Activated T-cell treated with anti-CD3 and anti-CD28 coated beads, Interleukin-2, amount 50 U/mL, for 24 hours (primary cell): ENCODE measurements around the gene APBA1.

ENCODE experiments used
- DNase-seq: peaks from one replicate; pipeline ENCODE4 v3.0.0-alpha.2; 2020
- H3K27ac Mint-ChIP-seq: 2 replicates; pipeline ENCODE4 v1.8.0; 2020; ENCODE audit warnings: mild to moderate bottlenecking, mixed read lengths
- H3K27me3 Mint-ChIP-seq: 2 replicates; pipeline ENCODE4 v1.8.0; 2020; ENCODE audit warnings: mixed read lengths
- H3K36me3 Mint-ChIP-seq: 2 replicates; pipeline ENCODE4 v1.8.0; 2020; ENCODE audit warnings: low read depth, mixed read lengths
- H3K4me1 Mint-ChIP-seq: 2 replicates; pipeline ENCODE4 v1.8.0; 2020; ENCODE audit warnings: low read depth, mixed read lengths
- H3K4me3 Mint-ChIP-seq: 2 replicates; pipeline ENCODE4 v1.8.0; 2020; ENCODE audit warnings: mild to moderate bottlenecking, moderate library complexity, mixed read lengths
- H3K9me3 Mint-ChIP-seq: 2 replicates; pipeline ENCODE4 v1.8.0; 2020; ENCODE audit warnings: mixed read lengths

Gene APBA1

GRCh38 chr9:69583645-69584234 lies 88.4 kb downstream of the APBA1 start:
- no peaks in the 10 kb centered on the region for H3K36me3 Mint-ChIP-seq
- H3K27ac Mint-ChIP-seq: no peak overlapping the region
- no peaks in the 10 kb centered on the region for H3K9me3 Mint-ChIP-seq
- H3K4me1 Mint-ChIP-seq: no peaks in the 10 kb centered on the region
- DNase-seq: no peak
- H3K4me3 Mint-ChIP-seq: no peak overlapping the region
- H3K27me3 Mint-ChIP-seq: peaks cover 8% of the 10 kb centered on the region

DNA sequence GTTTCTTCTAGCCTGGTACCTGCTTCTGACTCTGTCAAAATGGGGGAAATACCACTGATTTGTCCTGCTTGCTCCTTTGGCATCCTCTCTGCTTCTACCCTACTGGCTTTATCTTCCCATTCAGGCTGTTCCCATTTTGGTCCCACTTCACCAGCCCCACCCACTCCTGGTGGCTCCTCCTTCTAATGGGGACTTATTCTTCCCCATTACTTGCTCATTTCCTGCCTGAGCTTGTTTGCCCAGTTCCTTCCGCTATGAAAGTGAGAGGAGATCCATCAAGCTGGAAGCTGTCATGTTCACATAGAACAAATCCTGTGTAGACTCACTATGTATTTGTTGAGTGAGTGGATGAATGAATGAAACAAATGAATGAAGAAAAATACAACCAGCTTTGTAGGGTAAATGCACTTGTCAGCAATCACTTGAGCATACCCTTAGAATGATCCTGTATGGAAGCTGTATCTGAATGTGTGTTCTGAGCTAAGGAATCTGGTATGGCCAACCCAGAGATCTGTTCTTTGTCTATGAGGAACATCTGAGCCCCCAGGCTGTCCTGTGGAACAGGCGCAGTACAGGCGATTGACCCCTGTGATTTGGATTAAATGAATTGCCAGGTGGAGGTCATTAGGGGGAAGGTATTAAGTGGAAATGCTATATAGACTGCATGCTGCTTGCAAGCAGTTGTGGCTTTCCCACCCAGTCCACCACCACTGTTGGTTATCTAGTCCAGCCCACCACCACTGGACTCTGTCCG lies 89.5 kb downstream of the APBA1 start:
- no peaks in the 10 kb centered on the region for H3K9me3 Mint-ChIP-seq
- H3K27ac Mint-ChIP-seq: no peak overlapping the region
- H3K4me1 Mint-ChIP-seq: no peaks in the 10 kb centered on the region
- DNase-seq: no peak
- no peaks in the 10 kb centered on the region for H3K36me3 Mint-ChIP-seq
- no peak overlapping the region for H3K4me3 Mint-ChIP-seq
- H3K27me3 Mint-ChIP-seq: peaks cover 11% of the 10 kb centered on the region

DNA sequence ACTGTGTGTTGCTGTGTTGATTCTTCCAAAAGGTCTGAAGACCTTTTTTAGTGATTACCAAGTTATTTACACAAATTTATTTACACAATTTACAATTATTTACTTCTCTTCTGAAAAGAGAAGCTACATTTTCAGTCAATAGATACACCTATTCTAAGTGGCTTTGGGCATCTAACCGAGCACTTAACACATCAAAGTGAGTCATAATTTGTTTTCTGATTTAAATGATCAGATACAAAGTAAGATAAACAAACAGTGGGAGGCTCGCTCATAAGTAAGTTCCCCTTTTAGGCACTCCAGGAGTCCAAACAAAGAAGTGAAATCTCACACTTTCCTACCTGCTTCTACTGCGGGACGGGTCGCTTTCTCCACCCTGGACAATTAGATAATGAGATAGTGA lies 90.2 kb downstream of the APBA1 start:
- Mint-ChIP-seq H3K4me3 (no peak overlapping the region), H3K4me1 (no peaks in the 10 kb centered on the region), H3K27ac (no peak overlapping the region), H3K9me3 (no peaks in the 10 kb centered on the region), H3K36me3 (no peaks in the 10 kb centered on the region), H3K27me3 (peaks cover 10% of the 10 kb centered on the region)
- no peak for DNase-seq

DNA sequence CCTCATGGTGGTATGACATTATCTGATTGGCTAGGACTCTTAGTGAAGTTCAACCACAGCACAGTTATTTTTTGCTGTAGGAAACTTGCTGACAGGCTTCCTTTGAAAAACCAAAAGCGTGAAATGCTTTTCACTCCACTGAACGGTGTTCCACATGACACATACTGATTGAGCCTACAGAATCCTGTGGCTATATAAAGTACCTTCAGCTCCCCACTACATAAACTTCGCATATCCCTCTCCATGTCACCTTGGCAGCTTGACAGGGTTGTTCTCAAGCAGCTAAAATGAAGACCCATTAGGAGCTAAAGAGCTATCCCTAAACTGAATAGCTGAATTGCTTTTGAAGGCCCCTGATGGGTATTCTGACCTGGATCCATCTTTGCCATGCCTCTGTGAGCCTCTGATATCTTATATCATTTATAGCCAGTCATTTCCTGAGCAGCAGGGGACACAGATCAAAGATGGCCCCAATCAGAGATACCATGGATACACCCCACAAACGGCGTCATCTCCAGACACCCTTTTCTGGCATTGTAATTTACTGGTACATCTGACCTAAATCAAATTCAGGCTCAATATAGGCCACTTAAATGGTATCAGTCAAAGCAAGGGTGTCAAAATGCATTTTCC lies 91.5 kb downstream of the APBA1 start:
- no peaks in the 10 kb centered on the region for H3K36me3 Mint-ChIP-seq
- no peak overlapping the region for H3K27ac Mint-ChIP-seq
- no peaks in the 10 kb centered on the region for H3K9me3 Mint-ChIP-seq
- peaks cover 8% of the 10 kb centered on the region for H3K27me3 Mint-ChIP-seq
- H3K4me1 Mint-ChIP-seq: no peaks in the 10 kb centered on the region
- DNase-seq: no peak
- no peak overlapping the region for H3K4me3 Mint-ChIP-seq

DNA sequence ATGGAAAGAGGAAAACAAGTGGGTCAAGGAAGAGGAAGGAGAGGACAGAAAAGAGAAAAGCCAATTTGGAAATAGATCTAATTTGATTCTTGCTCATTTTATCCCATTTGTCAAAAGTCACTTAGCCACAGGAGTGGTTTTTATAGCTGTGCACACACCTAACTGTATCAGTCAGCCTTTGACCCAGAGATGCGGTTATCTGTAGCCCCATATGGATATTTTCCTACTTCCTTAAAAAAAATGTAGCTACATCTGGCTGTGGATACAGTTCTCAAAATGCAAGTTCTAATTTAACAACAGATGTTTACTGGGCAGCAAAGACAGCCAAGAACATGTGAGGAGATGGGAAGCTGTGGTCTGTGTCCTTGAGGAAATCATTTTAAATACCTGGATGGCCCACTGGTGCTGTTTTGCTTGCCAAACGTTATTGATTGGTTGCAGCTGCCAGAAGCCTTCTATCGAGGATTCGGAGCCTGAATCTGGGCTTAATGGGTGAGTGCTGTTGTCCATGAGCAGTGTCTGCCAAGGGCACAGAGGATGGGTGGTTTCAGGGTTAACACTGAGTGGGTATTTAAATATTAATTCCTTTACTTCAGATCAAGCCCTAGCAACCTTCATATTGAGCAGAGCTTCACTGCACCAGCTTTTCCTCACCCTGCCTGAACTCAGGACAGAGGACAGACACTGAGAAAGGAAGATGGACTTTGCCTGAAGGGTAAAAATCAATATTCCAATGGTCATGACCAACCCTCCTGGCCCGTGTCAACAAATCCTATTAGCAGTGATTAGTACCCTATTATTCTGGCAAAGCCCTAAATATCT lies 92.2 kb downstream of the APBA1 start:
- H3K36me3 Mint-ChIP-seq: no peaks in the 10 kb centered on the region
- H3K4me3 Mint-ChIP-seq: no peak overlapping the region
- H3K27ac Mint-ChIP-seq: no peak overlapping the region
- H3K27me3 Mint-ChIP-seq: peaks cover 8% of the 10 kb centered on the region
- no peaks in the 10 kb centered on the region for H3K9me3 Mint-ChIP-seq
- DNase-seq: no peak
- no peaks in the 10 kb centered on the region for H3K4me1 Mint-ChIP-seq

DNA sequence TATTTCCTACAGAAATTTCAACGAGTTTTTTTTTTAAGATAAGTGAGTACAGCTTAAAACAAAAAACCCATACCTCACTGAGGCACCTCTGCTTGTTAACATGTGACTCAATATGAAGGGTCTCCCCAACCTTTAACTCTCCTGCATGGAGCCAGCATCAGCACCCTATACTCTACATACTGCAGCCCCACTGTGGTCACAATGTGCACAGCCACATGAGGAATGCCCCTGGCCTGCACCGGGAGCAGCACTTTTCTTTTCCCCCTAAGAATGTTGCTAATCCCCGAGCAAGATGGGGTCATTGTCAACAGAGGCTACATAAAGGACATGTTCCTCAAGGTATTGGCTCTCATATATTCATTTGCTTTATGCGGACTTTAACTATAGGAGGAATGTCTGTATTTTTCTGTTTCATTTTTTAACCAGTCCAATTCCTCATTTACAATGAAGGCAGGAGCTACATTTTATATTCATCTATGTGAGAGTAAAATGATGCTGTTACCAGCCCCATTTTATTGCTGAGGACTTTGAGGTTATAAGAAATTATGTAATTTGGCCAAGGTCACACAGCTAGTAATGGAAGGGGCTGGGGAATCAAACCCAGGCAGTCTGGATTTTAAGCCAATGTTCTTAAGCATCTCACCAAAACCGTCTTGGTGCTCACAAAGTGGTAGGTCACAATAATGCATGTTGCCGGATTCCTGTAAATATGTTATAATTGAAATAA lies 93.0 kb downstream of the APBA1 start:
- no peak overlapping the region for H3K4me3 Mint-ChIP-seq
- peaks cover 8% of the 10 kb centered on the region for H3K27me3 Mint-ChIP-seq
- H3K9me3 Mint-ChIP-seq: no peaks in the 10 kb centered on the region
- DNase-seq: no peak
- no peaks in the 10 kb centered on the region for H3K36me3 Mint-ChIP-seq
- no peaks in the 10 kb centered on the region for H3K4me1 Mint-ChIP-seq
- H3K27ac Mint-ChIP-seq: no peak overlapping the region

- Mint-ChIP-seq H3K9me3 (no peaks in the 10 kb centered on the region), H3K4me1 (no peaks in the 10 kb centered on the region), H3K4me3 (no peak overlapping the region), H3K27me3 (peaks cover 8% of the 10 kb centered on the region), H3K27ac (no peak overlapping the region), H3K36me3 (no peaks in the 10 kb centered on the region)
- no peak for DNase-seq
Observed at GRCh38 chr9:69578026-69578425, 94.1 kb downstream of the APBA1 start.

DNA sequence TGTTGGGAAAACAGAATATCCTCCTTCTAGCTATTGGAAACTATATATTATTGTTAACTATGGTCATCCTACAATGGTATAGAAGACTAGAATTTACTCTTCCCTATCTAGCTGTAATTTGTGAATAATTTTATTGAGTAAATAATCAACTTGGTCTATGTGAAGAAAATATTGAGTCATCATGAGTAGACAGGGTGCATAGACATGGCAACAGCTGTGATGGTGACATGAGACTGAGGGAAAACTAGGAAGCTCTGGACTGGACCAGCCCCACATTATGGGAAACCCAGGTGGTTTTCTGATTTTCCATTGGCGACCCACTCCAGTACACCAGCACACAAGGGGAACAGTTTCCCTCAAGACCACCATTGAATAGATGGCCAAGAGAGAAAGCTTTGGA lies 95.0 kb downstream of the APBA1 start:
- Mint-ChIP-seq H3K4me1 (no peaks in the 10 kb centered on the region), H3K36me3 (no peaks in the 10 kb centered on the region), H3K4me3 (no peak overlapping the region), H3K27me3 (peaks cover 13% of the 10 kb centered on the region), H3K9me3 (no peaks in the 10 kb centered on the region), H3K27ac (no peak overlapping the region)
- no peak for DNase-seq

DNA sequence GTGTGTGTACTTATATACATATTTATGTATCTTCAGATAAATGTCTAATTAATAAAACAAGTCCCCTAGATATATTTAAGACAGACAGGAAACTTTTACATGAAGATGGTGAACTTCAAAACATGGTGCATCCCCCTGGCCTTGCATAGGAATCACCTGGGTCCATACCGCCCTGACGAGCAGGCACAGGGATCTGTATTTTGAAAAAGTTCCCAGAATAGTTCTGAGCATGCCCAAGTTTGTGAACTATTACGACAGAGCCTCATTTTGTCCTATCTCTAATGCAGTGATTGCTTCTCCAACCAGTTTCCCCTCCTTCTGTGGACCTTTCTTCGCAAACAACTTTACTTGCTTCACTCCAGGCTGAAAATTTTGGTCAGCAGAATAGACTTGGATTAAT lies 98.1 kb downstream of the APBA1 start:
- H3K4me1 Mint-ChIP-seq: no peaks in the 10 kb centered on the region
- no peak overlapping the region for H3K27ac Mint-ChIP-seq
- DNase-seq: no peak
- H3K9me3 Mint-ChIP-seq: no peaks in the 10 kb centered on the region
- H3K4me3 Mint-ChIP-seq: no peak overlapping the region
- no peaks in the 10 kb centered on the region for H3K36me3 Mint-ChIP-seq
- H3K27me3 Mint-ChIP-seq: peaks cover 11% of the 10 kb centered on the region

- H3K4me1 Mint-ChIP-seq: no peaks in the 10 kb centered on the region
- H3K27ac Mint-ChIP-seq: no peak overlapping the region
- peaks cover 9% of the 10 kb centered on the region for H3K27me3 Mint-ChIP-seq
- no peaks in the 10 kb centered on the region for H3K9me3 Mint-ChIP-seq
- H3K4me3 Mint-ChIP-seq: no peak overlapping the region
- H3K36me3 Mint-ChIP-seq: no peaks in the 10 kb centered on the region
- no peak for DNase-seq
Observed at GRCh38 chr9:69573651-69574050, 98.5 kb downstream of the APBA1 start.

- Mint-ChIP-seq H3K27ac (no peak overlapping the region), H3K36me3 (no peaks in the 10 kb centered on the region), H3K9me3 (no peaks in the 10 kb centered on the region), H3K4me3 (no peak overlapping the region), H3K4me1 (no peaks in the 10 kb centered on the region), H3K27me3 (peaks cover 9% of the 10 kb centered on the region)
- no peak for DNase-seq
Observed at GRCh38 chr9:69572611-69573010, 99.6 kb downstream of the APBA1 start.

DNA sequence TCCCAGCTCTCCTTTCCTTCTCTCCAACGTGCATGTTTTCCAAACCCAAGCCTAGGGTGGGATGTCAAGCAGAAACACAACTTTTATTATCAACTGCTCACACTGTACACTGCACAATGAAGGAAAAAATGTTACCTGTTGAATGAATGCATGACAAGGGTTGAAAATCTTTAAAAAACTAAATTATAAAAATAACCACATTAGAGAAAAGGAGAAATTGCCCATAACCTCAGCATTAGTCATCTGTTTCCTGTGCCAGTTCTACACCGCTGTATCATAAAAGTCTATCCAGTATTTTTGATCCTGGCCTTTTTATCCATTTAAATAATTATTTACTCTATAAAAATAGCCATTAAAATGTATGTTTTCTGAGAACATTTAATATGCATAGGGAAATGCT lies 101.1 kb downstream of the APBA1 start:
- no peak for DNase-seq

DNA sequence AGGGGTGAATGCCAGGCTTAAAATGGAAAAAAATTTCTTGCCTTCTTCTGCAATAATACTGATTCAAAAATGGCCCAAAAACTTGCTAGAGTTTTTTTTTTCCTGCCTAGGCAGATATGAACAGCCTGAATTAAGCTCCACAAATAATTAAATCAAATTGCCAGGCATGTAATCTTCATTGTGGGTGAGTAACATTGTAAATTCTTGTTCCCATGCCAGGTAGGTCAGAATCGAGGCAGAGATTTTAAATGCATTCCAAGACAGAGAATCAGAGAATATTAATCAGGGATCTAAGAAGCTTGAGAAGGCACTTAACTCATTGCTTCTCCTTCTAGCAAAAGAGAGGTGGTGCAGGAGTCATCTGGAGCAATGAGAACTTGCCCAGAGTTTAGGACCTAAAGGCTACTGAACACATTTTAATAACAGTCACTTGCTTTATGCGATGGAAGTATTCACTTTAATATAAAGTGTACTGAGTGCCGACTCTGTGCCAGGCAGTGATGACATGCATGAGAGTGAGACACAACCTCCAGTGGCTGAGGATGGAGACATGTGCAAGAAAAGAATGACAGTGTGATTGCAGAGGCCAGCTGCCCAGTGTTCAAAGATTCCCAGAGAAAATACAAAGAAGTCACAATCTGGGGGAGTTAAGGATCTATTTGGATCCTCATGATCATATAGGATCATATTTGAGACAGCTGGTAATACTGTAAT lies 102.3 kb downstream of the APBA1 start:
- no peaks in the 10 kb centered on the region for H3K9me3 Mint-ChIP-seq
- DNase-seq: no peak
- no peak overlapping the region for H3K27ac Mint-ChIP-seq
- H3K4me3 Mint-ChIP-seq: no peak overlapping the region
- H3K36me3 Mint-ChIP-seq: no peaks in the 10 kb centered on the region
- H3K4me1 Mint-ChIP-seq: no peaks in the 10 kb centered on the region
- peaks cover 9% of the 10 kb centered on the region for H3K27me3 Mint-ChIP-seq

More for the DNA sequence above, 101.1 kb downstream of the APBA1 start:
- H3K27me3 Mint-ChIP-seq: peaks cover 9% of the 10 kb centered on the region
- no peak overlapping the region for H3K27ac Mint-ChIP-seq
- H3K4me1 Mint-ChIP-seq: no peaks in the 10 kb centered on the region
- no peaks in the 10 kb centered on the region for H3K9me3 Mint-ChIP-seq
- no peak overlapping the region for H3K4me3 Mint-ChIP-seq
- H3K36me3 Mint-ChIP-seq: no peaks in the 10 kb centered on the region

GRCh38 chr9:69564557-69564956 lies 107.6 kb downstream of the APBA1 start:
- H3K36me3 Mint-ChIP-seq: no peaks in the 10 kb centered on the region
- no peak overlapping the region for H3K4me3 Mint-ChIP-seq
- no peak overlapping the region for H3K27ac Mint-ChIP-seq
- DNase-seq: no peak
- peaks cover 7% of the 10 kb centered on the region for H3K27me3 Mint-ChIP-seq
- H3K4me1 Mint-ChIP-seq: no peaks in the 10 kb centered on the region
- H3K9me3 Mint-ChIP-seq: no peaks in the 10 kb centered on the region
